Transverse colon (tissue), 4 donors: ENCODE results near the gene LDLRAD4.

ENCODE experiments used
- EP300 ChIP-seq: sonication (generic); formaldehyde crosslinking; IDR thresholded peaks from one replicate; pipeline ENCODE4 v1.6.1; 2017; ENCODE audit warnings: antibody characterized with exemption, low read depth
- POLR2AphosphoS5 ChIP-seq, 3 donors: sonication (generic); formaldehyde crosslinking; IDR thresholded peaks; one replicate each; pipeline ENCODE4 v1.6.1; 2016; ENCODE audit warnings: antibody characterized with exemption in 3 of 3
- TF ChIP-seq, protein P1 (sequence below), 5 experiments: fragments of 200-600 bp in 3 of 5; fragments of 450-650 bp in 2 of 5; sonication (generic) in 3 of 5; IDR thresholded peaks; 1 replicate in 2 of 5; 2 replicates in 3 of 5; pipeline ENCODE4 v1.5.1; 2016 to 2017; ENCODE audit warnings: antibody characterized with exemption in 5 of 5, inconsistent platforms in 3 of 5, mild to moderate bottlenecking in 2 of 5, moderate library complexity in 1 of 5

DNA sequence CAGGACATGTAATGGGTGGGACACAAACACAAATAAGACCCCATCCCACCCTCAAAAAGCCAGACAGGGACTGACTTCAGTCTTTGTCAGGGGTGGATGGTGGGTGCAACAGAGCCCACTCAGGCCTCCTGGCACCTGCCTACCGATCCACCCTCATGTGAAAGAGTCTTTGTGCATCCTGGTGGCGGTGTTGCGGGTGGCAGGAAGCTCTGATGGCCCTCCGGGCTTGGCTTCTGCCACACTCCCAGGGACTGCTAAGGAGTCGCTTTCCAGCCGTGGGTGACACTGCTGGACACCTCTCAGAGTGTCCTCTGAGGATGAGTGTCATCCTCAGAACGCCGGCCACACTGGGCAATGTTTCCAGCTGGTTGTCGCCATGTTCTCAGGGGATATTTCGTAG is 92.6 kb downstream of the LDLRAD4 start:
- TF ChIP-seq, protein P1, sequence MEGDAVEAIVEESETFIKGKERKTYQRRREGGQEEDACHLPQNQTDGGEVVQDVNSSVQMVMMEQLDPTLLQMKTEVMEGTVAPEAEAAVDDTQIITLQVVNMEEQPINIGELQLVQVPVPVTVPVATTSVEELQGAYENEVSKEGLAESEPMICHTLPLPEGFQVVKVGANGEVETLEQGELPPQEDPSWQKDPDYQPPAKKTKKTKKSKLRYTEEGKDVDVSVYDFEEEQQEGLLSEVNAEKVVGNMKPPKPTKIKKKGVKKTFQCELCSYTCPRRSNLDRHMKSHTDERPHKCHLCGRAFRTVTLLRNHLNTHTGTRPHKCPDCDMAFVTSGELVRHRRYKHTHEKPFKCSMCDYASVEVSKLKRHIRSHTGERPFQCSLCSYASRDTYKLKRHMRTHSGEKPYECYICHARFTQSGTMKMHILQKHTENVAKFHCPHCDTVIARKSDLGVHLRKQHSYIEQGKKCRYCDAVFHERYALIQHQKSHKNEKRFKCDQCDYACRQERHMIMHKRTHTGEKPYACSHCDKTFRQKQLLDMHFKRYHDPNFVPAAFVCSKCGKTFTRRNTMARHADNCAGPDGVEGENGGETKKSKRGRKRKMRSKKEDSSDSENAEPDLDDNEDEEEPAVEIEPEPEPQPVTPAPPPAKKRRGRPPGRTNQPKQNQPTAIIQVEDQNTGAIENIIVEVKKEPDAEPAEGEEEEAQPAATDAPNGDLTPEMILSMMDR (IDR thresholded peaks at IDR 0.05), result no peak
- TF ChIP-seq POLR2AphosphoS5 (IDR thresholded peaks at IDR 0.05) (no peak), EP300 (no peak)
